Neuronal stem cell (in vitro differentiated cells): ENCODE data around the gene PRIMPOL.
A peak's percentile ranks its signal among the peaks of the same experiment; 100 is the strongest.

Source experiments
- DNase-seq: peaks from one replicate; pipeline ENCODE4 v3.0.0-alpha.2; 2013; ENCODE audit warnings: low spot score
- H2AFZ ChIP-seq: one replicate; pipeline ENCODE4 v1.6.1; 2013; ENCODE audit warnings: mild to moderate bottlenecking, low read length, inconsistent platforms
- H2AK5ac ChIP-seq: 2 replicates; pipeline ENCODE4 v1.6.1; 2013; ENCODE audit warnings: low read depth, mild to moderate bottlenecking, inconsistent platforms, low read length, moderate library complexity, mixed read lengths
- H2BK120ac ChIP-seq: 2 replicates; pipeline ENCODE4 v1.6.1; 2013; ENCODE audit warnings: low read depth, mild to moderate bottlenecking, inconsistent platforms, low read length, moderate library complexity, mixed read lengths
- H2BK12ac ChIP-seq: one replicate; pipeline ENCODE4 v1.6.1; 2013; ENCODE audit warnings: low read length, inconsistent platforms
- H2BK15ac ChIP-seq: 2 replicates; pipeline ENCODE4 v1.6.1; 2013; ENCODE audit warnings: mild to moderate bottlenecking, low read length, inconsistent platforms, mixed read lengths
- H2BK5ac ChIP-seq: one replicate; pipeline ENCODE4 v1.6.1; 2013; ENCODE audit warnings: inconsistent platforms, mild to moderate bottlenecking, low read length, moderate library complexity
- H3K14ac ChIP-seq: one replicate; pipeline ENCODE4 v1.6.1; 2013; ENCODE audit warnings: low read length, inconsistent platforms
- H3K18ac ChIP-seq: 2 replicates; pipeline ENCODE4 v1.6.1; 2013; ENCODE audit warnings: low read length, inconsistent platforms
- H3K23ac ChIP-seq: 2 replicates; pipeline ENCODE4 v1.6.1; 2013; ENCODE audit warnings: low read depth, mild to moderate bottlenecking, mixed read lengths, low read length, inconsistent platforms; ENCODE audit not compliant: poor library complexity
- H3K27ac ChIP-seq: replicated peaks from 3 replicates; pipeline ENCODE4 v1.5.1; 2013; ENCODE audit warnings: low read length, inconsistent platforms
- H3K27me3 ChIP-seq, 3 experiments: 2 replicates each; pipeline ENCODE4 v1.6.1; 2013; ENCODE audit warnings: low read length in 3 of 3, mild to moderate bottlenecking in 2 of 3, inconsistent platforms in 1 of 3, low read depth in 1 of 3, mixed read lengths in 1 of 3, moderate library complexity in 1 of 3; ENCODE audit not compliant: control insufficient read depth in 3 of 3, insufficient read depth in 3 of 3
- H3K36me3 ChIP-seq, 2 donors: replicated peaks in 1 of 2; 2 replicates each; pipeline ENCODE4 v1.6.1; 2013; ENCODE audit warnings: low read length in 2 of 2; ENCODE audit not compliant: control insufficient read depth in 2 of 2, insufficient read depth in 2 of 2
- H3K4ac ChIP-seq: 2 replicates; pipeline ENCODE4 v1.6.1; 2013; ENCODE audit warnings: inconsistent platforms, mild to moderate bottlenecking, low read length, moderate library complexity
- H3K4me1 ChIP-seq, 2 donors: 1 replicate in 1 of 2; 2 replicates in 1 of 2; pipeline ENCODE4 v1.6.1; 2013; ENCODE audit warnings: low read length in 2 of 2, low read depth in 1 of 2; ENCODE audit not compliant: control insufficient read depth in 2 of 2, insufficient read depth in 1 of 2
- H3K4me2 ChIP-seq: one replicate; pipeline ENCODE4 v1.6.1; 2013; ENCODE audit warnings: mild to moderate bottlenecking, low read length, inconsistent platforms; ENCODE audit not compliant: insufficient read depth, poor library complexity, severe bottlenecking
- H3K4me3 ChIP-seq, 2 donors: 2 replicates each; pipeline ENCODE4 v1.5.1; 2013; ENCODE audit warnings: low read length in 2 of 2, mild to moderate bottlenecking in 2 of 2, inconsistent platforms in 1 of 2, moderate library complexity in 1 of 2
- H3K79me1 ChIP-seq: one replicate; pipeline ENCODE4 v1.6.1; 2013; ENCODE audit warnings: low read depth, mild to moderate bottlenecking, inconsistent platforms, low read length, moderate library complexity
- H3K9ac ChIP-seq: one replicate; pipeline ENCODE4 v1.6.1; 2013; ENCODE audit warnings: mild to moderate bottlenecking, low read depth, low read length, inconsistent platforms; ENCODE audit not compliant: poor library complexity
- H3K9me3 ChIP-seq, 2 donors: replicated peaks in 1 of 2; 2 replicates each; pipeline versions ENCODE3 to v1.6.1; 2013; ENCODE audit warnings: low read length in 2 of 2, mild to moderate bottlenecking in 2 of 2, inconsistent platforms in 1 of 2, low read depth in 1 of 2, mixed read lengths in 1 of 2, moderate library complexity in 1 of 2; ENCODE audit not compliant: control insufficient read depth in 2 of 2, insufficient read depth in 1 of 2
- H4K8ac ChIP-seq: one replicate; pipeline ENCODE4 v1.6.1; 2013; ENCODE audit warnings: low read depth, mild to moderate bottlenecking, inconsistent platforms, low read length, moderate library complexity
- H4K91ac ChIP-seq: one replicate; pipeline ENCODE4 v1.6.1; 2013; ENCODE audit warnings: low read length, low read depth, mild to moderate bottlenecking, inconsistent platforms; ENCODE audit not compliant: poor library complexity
- WGBS, 2 donors: extraction: QIAGEN DNeasy Blood & Tissue Kit; methylation state at CpG; one replicate each; pipeline ENCODE4 v1.1.7; 2013; ENCODE audit warnings: missing lambda C conversion rate in 2 of 2, mixed read lengths in 1 of 2; ENCODE audit not compliant: insufficient read length in 2 of 2, insufficient replicate concordance in 1 of 2; ENCODE audit errors: extremely low coverage in 2 of 2; 5-methylcytosine and 5-hydroxymethylcytosine counted together

PRIMPOL gene

GRCh38 chr4:184644553-184645307, 4.8 kb upstream of the PRIMPOL start:
- Histone ChIP-seq H2BK15ac (no peak overlapping the region), H3K9me3 (no peaks in the 10 kb centered on the region), H3K14ac (no peak overlapping the region), H3K23ac (no peak overlapping the region), H2BK120ac (no peak overlapping the region), H2AK5ac (no peak overlapping the region), H3K4ac (no peak overlapping the region), H3K4me1 (peaks cover 8% of the 10 kb centered on the region in 2 donors), H2AFZ (no peak overlapping the region), H3K36me3 (peaks cover 2 to 31% of the 10 kb centered on the region in 2 donors), H3K27ac (no peak overlapping the region), H4K91ac (no peak overlapping the region), H2BK12ac (no peak overlapping the region), H3K4me3 (no peak overlapping the region), H2BK5ac (no peak overlapping the region), H3K18ac (no peak overlapping the region), H3K4me2 (no peak overlapping the region), H3K79me1 (peaks cover 2% of the 10 kb centered on the region), H3K9ac (no peak overlapping the region), H3K27me3 (no peaks in the 10 kb centered on the region), H4K8ac (no peak overlapping the region)
- no CpG with 5 or more reads among the region's 9 CpGs for WGBS, 2 donors
- no peak for DNase-seq

GRCh38 chr4:184645904-184646610, 3.5 kb upstream of the PRIMPOL start:
- Histone ChIP-seq H3K36me3 (peaks cover 2 to 27% of the 10 kb centered on the region in 2 donors), H3K4me2 (no peak overlapping the region), H3K27me3 (no peaks in the 10 kb centered on the region), H3K18ac (no peak overlapping the region), H3K9ac (no peak overlapping the region), H2BK12ac (no peak overlapping the region), H3K79me1 (peaks cover 2% of the 10 kb centered on the region), H2BK120ac (no peak overlapping the region), H3K23ac (no peak overlapping the region), H2BK15ac (no peak overlapping the region), H3K4me1 (peaks cover 10 to 11% of the 10 kb centered on the region in 2 donors), H2BK5ac (no peak overlapping the region), H3K9me3 (no peaks in the 10 kb centered on the region), H3K4me3 (no peak overlapping the region), H2AK5ac (no peak overlapping the region), H2AFZ (no peak overlapping the region), H3K14ac (no peak overlapping the region), H3K27ac (no peak overlapping the region), H4K8ac (no peak overlapping the region), H3K4ac (no peak overlapping the region), H4K91ac (no peak overlapping the region)
- DNase-seq = no peak
- no CpG with 5 or more reads among the region's 6 CpGs for WGBS, 2 donors

- DNase-seq = no peak
- peak overlapping the region; percentile 90 for H3K4me2 ChIP-seq
These were observed 2.1 kb upstream of the PRIMPOL start for GRCh38 chr4:184647266-184648053.

GRCh38 chr4:184648054-184648312, 1.6 kb upstream of the PRIMPOL start:
- peaks cover 10 to 11% of the 10 kb centered on the region in 2 donors for H3K4me1 ChIP-seq
- H3K23ac ChIP-seq = peak overlapping the region; percentile 11
- H3K9ac ChIP-seq = peak overlapping the region; percentile 55
- H3K4me2 ChIP-seq = peak overlapping the region; percentile 90
- H3K4me3 ChIP-seq = peak overlapping the region; percentile 61 to 98
- H4K8ac ChIP-seq = no peak overlapping the region
- no peak for DNase-seq
- no peak overlapping the region for H2BK15ac ChIP-seq
- no peak overlapping the region for H4K91ac ChIP-seq
- H3K27ac ChIP-seq = no peak overlapping the region
- H2BK120ac ChIP-seq = no peak overlapping the region
- H2BK12ac ChIP-seq = no peak overlapping the region
- no peaks in the 10 kb centered on the region for H3K79me1 ChIP-seq
- H3K9me3 ChIP-seq = no peaks in the 10 kb centered on the region
- H3K4ac ChIP-seq = no peak overlapping the region
- H3K18ac ChIP-seq = peak overlapping the region; percentile 87
- no peak overlapping the region for H2BK5ac ChIP-seq
- H3K27me3 ChIP-seq = no peaks in the 10 kb centered on the region
- no peak overlapping the region for H2AK5ac ChIP-seq
- H3K14ac ChIP-seq = peak overlapping the region; percentile 91
- peak overlapping the region; percentile 94 for H2AFZ ChIP-seq
- H3K36me3 ChIP-seq = peaks cover 0 to 14% of the 10 kb centered on the region in 2 donors
- WGBS, 2 donors = no CpG with 5 or more reads among the region's 6 CpGs

More at GRCh38 chr4:184647266-184648053, 2.1 kb upstream of the PRIMPOL start:
- Histone ChIP-seq H3K4me1 (peaks cover 10 to 11% of the 10 kb centered on the region in 2 donors), H3K14ac (no peak overlapping the region), H3K18ac (no peak overlapping the region), H3K27ac (no peak overlapping the region), H3K23ac (no peak overlapping the region), H3K9me3 (no peaks in the 10 kb centered on the region), H2BK15ac (no peak overlapping the region), H2AFZ (no peak overlapping the region), H3K9ac (peak overlapping the region; percentile 55), H4K8ac (no peak overlapping the region), H3K79me1 (peaks cover under 1% of the 10 kb centered on the region), H2AK5ac (no peak overlapping the region), H4K91ac (no peak overlapping the region), H2BK5ac (no peak overlapping the region), H3K27me3 (no peaks in the 10 kb centered on the region), H2BK12ac (no peak overlapping the region), H2BK120ac (no peak overlapping the region), H3K4me3 (peak overlapping the region; percentile 61 to 98), H3K36me3 (peaks cover under 1 to 18% of the 10 kb centered on the region in 2 donors), H3K4ac (no peak overlapping the region)
- no CpG with 5 or more reads among the region's 7 CpGs for whole genome bisulfite sequencing, 2 donors
